Measurements from ENCODE around the gene MISP.

DNA sequence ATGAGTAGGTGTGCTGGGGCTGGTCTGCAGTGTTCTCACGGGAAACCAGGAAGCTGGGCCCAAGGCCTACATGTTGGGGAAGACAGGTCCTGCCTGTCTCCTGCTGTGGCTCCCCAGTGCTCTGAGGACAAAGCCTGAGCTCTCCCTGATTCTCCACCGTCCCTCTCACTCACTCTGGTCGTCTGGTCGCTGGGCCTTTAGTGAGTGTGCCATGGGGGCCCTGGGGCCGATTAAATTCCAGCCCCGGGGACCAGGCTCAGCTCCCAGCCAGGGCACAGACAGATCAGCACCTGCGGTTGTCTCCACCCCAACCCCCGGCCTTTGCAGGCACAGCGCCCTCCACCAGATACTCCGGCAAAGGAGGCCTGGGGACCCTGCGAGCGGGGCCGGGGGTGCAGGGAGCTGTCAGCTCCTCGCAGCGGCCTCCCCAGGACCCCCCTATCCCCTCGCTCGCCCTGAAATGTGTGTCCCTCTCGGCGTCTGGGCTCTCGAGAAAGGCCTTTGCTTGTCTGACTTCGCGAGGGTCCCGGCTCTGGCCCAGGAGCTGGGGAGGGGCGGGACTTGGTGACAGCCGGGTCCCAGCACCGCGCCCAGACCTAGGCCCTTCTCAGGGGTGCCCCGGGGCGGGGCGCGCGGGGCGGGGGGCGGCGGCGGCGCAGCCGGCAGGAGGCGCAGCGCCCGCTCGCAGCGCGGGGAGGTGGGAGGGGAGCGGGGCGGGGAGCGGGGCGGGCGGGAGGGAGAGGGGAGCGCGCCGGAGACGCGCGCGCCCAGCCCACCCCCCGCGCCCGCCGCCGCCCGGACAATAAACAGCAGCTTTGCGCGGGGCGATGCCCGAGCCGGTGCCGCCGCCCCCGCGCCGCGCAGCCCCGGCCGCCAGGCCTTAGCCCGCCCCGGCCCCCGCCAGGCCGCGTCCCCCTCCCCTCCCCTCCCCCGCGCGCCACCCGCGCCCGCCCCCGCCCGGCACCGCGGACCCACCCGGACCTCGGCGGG lies 42.5 kb upstream of the MISP start, which contains the start of gene PALM:
- TF ChIP-seq CREB1 (IDR thresholded peaks at IDR 0.05; ENCODE audit: low read depth) (no peak), CEBPB (IDR thresholded peaks at IDR 0.05; ENCODE audit: borderline replicate concordance in 1 of 2, low read depth in 2 of 2, low read length in 2 of 2) (no peak), POLR2AphosphoS5 (IDR thresholded peaks at IDR 0.05; ENCODE audit: low read length) (no peak), RB1 (IDR thresholded peaks at IDR 0.05; ENCODE audit: borderline replicate concordance) (no peak), EP300 (IDR thresholded peaks at IDR 0.05; ENCODE audit: borderline replicate concordance in 1 of 2, control insufficient read depth in 1 of 2, low read depth in 2 of 2, low read length in 2 of 2) (no peak), SPI1 (IDR thresholded peaks at IDR 0.05; ENCODE audit: borderline replicate concordance, insufficient read depth, low read depth, low read length) (no peak), SMC3 (IDR thresholded peaks at IDR 0.05; ENCODE audit: borderline replicate concordance, low read length) (no peak), EZH2 (IDR thresholded peaks at IDR 0.05; ENCODE audit: borderline replicate concordance, control insufficient read depth, low read depth, low read length) (no peak)
- TF ChIP-seq, protein P1, sequence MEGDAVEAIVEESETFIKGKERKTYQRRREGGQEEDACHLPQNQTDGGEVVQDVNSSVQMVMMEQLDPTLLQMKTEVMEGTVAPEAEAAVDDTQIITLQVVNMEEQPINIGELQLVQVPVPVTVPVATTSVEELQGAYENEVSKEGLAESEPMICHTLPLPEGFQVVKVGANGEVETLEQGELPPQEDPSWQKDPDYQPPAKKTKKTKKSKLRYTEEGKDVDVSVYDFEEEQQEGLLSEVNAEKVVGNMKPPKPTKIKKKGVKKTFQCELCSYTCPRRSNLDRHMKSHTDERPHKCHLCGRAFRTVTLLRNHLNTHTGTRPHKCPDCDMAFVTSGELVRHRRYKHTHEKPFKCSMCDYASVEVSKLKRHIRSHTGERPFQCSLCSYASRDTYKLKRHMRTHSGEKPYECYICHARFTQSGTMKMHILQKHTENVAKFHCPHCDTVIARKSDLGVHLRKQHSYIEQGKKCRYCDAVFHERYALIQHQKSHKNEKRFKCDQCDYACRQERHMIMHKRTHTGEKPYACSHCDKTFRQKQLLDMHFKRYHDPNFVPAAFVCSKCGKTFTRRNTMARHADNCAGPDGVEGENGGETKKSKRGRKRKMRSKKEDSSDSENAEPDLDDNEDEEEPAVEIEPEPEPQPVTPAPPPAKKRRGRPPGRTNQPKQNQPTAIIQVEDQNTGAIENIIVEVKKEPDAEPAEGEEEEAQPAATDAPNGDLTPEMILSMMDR (IDR thresholded peaks at IDR 0.05 in 2 of 3, conservative IDR thresholded peaks at IDR 0.05 in 1 of 3; ENCODE audit: control insufficient read depth in 2 of 3, extremely low read depth in 1 of 3, insufficient read depth in 1 of 3, low read depth in 3 of 3, low read length in 3 of 3): no peak

Data from GM12878 (cell line).